NCI-H2196 treated with DMSO at 0.1 percent for 48 hours (cell line): ENCODE measurements around the gene SMYD5.
A peak's percentile ranks its signal among the peaks of the same experiment; 100 is the strongest.

Experiments
- DNase-seq: peaks from one replicate; lab custom pipeline; 2025; ENCODE audit not compliant: unreplicated experiment; lab: John Stamatoyannopoulos, UW

Gene SMYD5

GRCh38 chr2:73203055-73203681, 10.9 kb upstream of the SMYD5 start:
- DNase-seq = no peak

GRCh38 chr2:73205611-73206010, 8.4 kb upstream of the SMYD5 start:
- DNase-seq = no peak

- DNase-seq = no peak
Measured at GRCh38 chr2:73208258-73208657, 5.8 kb upstream of the SMYD5 start.

GRCh38 chr2:73210019-73210418, 4.0 kb upstream of the SMYD5 start:
- DNase-seq = no peak

GRCh38 chr2:73210696-73211095, 3.3 kb upstream of the SMYD5 start:
- no peak for DNase-seq

GRCh38 chr2:73212098-73212447, 2.0 kb upstream of the SMYD5 start:
- no peak for DNase-seq

- DNase-seq = peak; percentile 13
Measured at GRCh38 chr2:73212448-73213176, 1.4 kb upstream of the SMYD5 start.

- DNase-seq = no peak
Measured at GRCh38 chr2:73215254-73215653, 1.2 kb downstream of the SMYD5 start.

GRCh38 chr2:73217160-73217559, 3.1 kb downstream of the SMYD5 start:
- no peak for DNase-seq

- DNase-seq = no peak
Measured at GRCh38 chr2:73217826-73218225, 3.8 kb downstream of the SMYD5 start.

GRCh38 chr2:73218298-73218697, 4.3 kb downstream of the SMYD5 start:
- DNase-seq = no peak

GRCh38 chr2:73223821-73224220, 9.8 kb downstream of the SMYD5 start:
- DNase-seq = no peak

- no peak for DNase-seq
Measured at GRCh38 chr2:73225513-73226360, 11.7 kb downstream of the SMYD5 start.

GRCh38 chr2:73227086-73227485, 13.0 kb downstream of the SMYD5 start:
- no peak for DNase-seq

GRCh38 chr2:73228631-73229030, 14.6 kb downstream of the SMYD5 start:
- no peak for DNase-seq

GRCh38 chr2:73232403-73233153, 18.5 kb downstream of the SMYD5 start:
- no peak for DNase-seq

- DNase-seq = peak; percentile 91
Measured at GRCh38 chr2:73233154-73233931, 19.3 kb downstream of the SMYD5 start, which contains the start of gene PRADC1. Gene PRADC1 (minus strand): TSS chr2:73233239. CDS start chr2:73233160, 79 bp downstream.

- peak; percentile 70 for DNase-seq
Measured at GRCh38 chr2:73233932-73234832, 20.1 kb downstream of the SMYD5 start, which contains the start of gene CCT7. Gene CCT7 (plus strand): TSS chr2:73234308. CDS start chr2:73234379, 71 bp downstream.

GRCh38 chr2:73235315-73236028, 21.4 kb downstream of the SMYD5 start:
- DNase-seq = no peak
